Head of caudate nucleus (tissue), 42 donors: Measurements from ENCODE around the gene LYST.
A peak's percentile ranks its signal among the peaks of the same experiment; 100 is the strongest.
"Not testable (repeated sequence)": the region's sequence is repeated elsewhere in the genome, so short reads cannot be mapped to it uniquely, and the experiment has no call there.

ENCODE experiments used
- DNase-seq, 42 donors: peaks; one replicate each; pipeline versions ENCODE4 v3.0.0 to v3.0.0-alpha.2; 2020 to 2021; ENCODE audit warnings: mixed read lengths in 7 of 42
- intact Hi-C: fragments of 100-400 bp; cut with DNase I; formaldehyde crosslinking; loops from one replicate; pipeline ENCODE4 v1.15.0; 2022

The LYST gene

DNA sequence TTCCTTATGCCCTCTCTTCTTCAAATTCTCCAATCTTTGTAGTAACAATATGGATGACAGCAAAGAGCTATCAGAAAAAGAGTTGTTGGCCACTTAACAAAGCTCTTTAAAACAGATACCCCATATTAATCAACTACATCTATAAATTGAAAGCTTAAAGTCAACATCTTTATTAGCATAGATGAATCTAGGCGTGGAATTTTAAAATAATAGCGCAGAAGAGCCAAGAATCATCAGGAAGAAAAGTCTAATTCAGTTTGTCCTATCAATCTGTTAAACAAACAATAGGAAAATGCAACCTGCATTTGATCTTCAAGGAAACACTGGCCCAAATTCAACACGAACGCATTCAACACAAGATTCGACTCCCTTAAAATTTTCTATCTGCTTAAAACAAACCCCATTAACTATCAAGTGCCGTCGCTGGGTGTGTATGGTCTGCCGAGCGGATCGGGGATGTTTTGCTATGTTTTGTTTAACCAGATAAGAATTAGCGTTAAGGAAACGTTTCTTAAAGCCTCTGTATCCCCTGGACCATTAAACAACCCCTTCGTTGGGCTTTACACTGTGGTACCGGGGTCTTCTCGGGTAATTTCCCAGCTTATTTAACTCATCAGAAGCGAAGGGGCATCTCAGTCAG lies 1.0 kb downstream of the LYST start:
- peak in 4 of 42 donors; percentile 6 to 35 (median 21) for DNase-seq
- intact Hi-C loops = loop anchor here (5.0 kb wide), 1 partner anchor 107 kb away; no protein-coding TSS in a partner anchor

GRCh38 chr1:235864931-235865525 lies 1.7 kb downstream of the LYST start:
- DNase-seq = no peak
- intact Hi-C loops = loop anchor here (5.0 kb wide), 1 partner anchor 107 kb away; no protein-coding TSS in a partner anchor

- intact Hi-C loops = no loop called here
- DNase-seq = no peak
These were observed 2.2 kb downstream of the LYST start for GRCh38 chr1:235864469-235864868.

- intact Hi-C loops = no loop called here
These were observed 3.0 kb downstream of the LYST start for GRCh38 chr1:235863699-235864093.

DNA sequence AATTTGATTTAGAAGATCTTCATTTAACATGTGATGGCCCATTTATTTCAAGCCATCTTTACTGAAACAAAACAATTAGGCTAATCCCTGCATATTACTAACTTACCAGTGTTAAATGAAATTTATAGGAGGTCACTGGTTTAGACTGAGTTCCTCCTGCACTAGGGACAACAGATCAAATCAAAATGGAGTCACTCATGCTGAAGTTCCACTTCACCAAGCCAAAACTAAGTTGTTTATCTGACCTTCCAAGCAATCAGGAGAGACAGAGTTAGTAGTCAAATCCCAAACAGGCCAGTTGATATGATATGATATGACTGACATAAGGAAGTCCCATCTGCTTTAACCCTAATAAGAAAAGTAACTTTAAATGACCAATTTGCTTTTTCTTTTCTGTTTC lies 4.8 kb downstream of the LYST start:
- no peak for DNase-seq
- intact Hi-C loops = no loop called here

More at GRCh38 chr1:235863699-235864093, 3.0 kb downstream of the LYST start:
- DNase-seq = no peak

- DNase-seq = no peak
- intact Hi-C loops = no loop called here
These were observed 5.9 kb downstream of the LYST start for GRCh38 chr1:235860829-235861228.

GRCh38 chr1:235859789-235860188 lies 6.9 kb downstream of the LYST start:
- intact Hi-C loops = no loop called here
- no peak for DNase-seq

- intact Hi-C loops = no loop called here
- no peak for DNase-seq
These were observed 7.9 kb downstream of the LYST start for GRCh38 chr1:235858766-235859165.

DNA sequence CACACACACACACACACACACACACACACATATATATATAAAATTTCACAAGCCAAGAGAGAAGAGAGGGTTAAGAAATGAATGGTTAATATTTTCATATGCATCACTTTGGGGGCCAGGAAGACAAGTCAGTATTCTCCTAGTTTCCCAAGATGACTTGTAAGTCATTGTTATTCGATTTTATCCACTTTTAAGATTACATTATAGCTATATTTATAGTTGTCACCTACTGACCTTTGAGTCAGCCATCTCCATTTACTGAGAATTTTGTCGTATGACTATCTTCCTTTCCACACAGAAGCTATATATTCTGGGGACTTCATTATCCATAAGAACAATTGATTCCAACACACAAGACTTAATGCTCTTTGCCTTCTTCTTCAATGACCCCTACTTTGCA lies 8.9 kb downstream of the LYST start:
- intact Hi-C loops = no loop called here
- DNase-seq = no peak

DNA sequence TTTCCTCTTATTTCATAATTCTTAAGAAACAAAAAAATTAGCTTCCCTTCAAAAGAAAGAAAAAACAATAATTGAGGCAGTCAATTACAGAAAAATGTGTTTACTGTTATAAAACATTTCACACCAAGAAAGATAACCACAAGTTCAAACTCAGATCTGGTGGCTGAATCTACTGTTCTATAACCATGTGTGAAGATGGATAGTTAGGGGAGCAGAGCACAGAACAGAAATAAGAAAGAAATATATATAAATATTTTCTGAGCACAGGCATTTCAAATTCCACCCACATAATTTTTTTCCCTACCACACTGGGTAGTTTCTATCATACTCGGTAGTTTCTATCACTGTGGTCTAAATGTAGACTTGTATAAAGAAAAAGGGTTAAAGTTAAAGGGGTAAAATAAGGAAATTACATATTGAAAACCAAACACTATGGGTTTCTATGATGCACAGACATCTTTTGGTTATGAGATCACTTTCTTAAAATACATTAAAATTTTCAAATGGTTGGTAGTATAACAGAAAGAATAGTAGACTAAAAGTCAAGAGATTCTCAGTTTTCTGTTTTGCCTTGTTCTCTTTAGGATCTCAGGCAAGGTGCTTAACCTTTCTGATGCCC lies 10.8 kb downstream of the LYST start:
- intact Hi-C loops = no loop called here
- DNase-seq = no peak

GRCh38 chr1:235854347-235854746 lies 12.4 kb downstream of the LYST start:
- DNase-seq = no peak
- intact Hi-C loops = no loop called here

GRCh38 chr1:235853653-235854052 lies 13.1 kb downstream of the LYST start:
- no peak for DNase-seq
- intact Hi-C loops = no loop called here

DNA sequence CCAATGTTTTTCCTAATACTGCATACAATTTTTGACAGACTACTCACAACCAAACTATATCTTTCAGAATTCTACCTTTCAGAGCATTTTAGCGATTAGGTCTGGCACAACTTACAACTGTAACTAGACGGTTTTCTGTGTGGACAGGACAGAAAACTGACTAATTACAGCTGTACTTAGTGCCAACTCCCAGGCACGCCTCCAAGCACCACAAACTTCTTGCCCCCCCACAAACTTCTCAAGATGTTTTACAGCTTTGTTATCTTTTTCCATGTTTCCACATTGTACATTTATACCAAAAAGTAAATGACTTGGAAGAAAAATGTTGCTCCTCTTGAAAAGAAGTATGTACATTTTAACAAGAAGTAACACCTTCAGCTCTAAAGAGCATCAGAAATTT lies 13.8 kb downstream of the LYST start:
- no peak for DNase-seq
- intact Hi-C loops = no loop called here

- intact Hi-C loops = no loop called here
These were observed 14.8 kb downstream of the LYST start for GRCh38 chr1:235851939-235852338.

DNA sequence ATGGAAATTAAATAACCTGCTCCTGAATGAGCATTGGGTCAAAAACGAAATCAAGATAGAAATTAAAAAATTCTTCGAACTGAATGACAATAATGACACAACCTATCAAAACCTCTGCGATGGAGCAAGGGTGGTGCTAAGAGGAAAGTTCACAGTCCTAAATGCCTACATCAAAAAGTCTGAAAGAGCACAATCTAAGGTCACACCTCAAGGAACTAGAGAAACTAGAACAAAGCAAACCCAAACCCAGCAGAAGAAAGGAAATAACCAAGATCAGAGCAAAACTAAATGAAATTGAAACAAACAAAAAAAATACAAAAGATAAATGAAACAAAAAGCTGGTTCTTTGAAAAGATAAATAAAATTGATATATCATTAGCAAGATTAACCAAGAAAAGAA lies 18.5 kb downstream of the LYST start:
- intact Hi-C loops, DNase-seq: not testable (repeated sequence)

More at GRCh38 chr1:235851939-235852338, 14.8 kb downstream of the LYST start:
- no peak for DNase-seq

DNA sequence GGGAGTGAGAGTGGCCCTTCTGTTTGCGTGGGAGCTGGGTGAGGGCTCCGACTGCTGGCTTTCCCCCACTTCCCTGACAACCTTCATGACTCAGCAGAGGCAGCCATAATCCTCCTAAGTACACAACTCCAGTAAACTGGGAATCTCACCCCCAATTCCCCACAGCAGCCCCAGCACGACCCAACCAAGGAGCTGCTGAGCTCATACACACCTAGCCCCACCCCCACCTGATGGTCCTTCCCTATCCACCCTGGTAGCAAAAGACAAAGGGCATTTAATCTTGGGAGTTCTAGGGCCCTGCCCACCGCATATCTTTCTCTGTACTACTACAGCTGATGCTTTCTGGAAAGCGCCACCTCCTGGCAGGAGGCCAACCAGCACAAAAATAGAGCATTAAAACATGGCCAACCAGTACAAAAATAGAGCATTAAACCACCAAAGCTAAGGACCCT lies 21.0 kb downstream of the LYST start:
- DNase-seq, intact Hi-C loops: not testable (repeated sequence)

DNA sequence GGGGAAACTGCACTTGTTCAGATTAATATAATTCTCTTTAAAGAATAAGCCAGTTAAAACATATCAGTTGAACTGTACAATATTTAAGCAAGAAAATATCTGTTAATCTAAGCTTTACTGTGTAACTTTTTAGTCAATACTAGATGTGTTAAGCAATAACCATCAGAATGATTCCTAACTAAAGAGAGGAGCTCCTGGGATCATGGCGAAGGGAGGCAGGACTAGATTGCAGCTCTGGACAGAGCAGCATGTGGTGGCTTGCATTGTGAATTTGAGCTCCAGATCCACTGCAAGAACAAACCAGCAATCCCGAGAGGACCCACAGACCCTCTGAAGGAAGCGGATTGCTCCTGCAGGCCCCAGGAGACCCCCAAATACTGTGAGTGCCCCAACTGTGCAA lies 21.9 kb downstream of the LYST start:
- intact Hi-C loops = no loop called here
- DNase-seq = no peak

DNA sequence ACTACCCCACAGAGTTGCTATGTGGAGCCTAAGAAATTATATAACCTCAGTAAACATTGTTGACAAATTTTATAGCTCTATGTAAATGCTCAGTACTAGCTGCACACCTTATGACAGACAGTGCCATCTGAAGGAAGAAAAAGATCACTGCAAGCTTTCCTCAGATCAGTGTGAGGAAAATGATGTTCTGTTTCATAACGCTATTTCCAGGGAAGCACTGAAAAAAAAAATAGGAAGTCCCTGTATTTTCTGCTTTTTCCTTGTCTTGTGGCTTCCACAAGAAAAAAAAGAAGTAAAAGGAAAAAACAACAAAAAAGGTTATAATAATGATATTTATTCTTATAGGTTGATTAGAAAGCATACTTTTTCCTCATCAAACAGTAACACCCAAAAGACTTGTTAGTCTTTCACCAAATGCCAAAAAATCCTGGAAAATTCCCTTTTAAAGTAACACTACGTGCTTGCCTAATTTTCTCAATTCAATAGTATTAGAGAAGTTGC lies 23.2 kb downstream of the LYST start:
- intact Hi-C loops = no loop called here
- peak in 2 of 42 donors; percentile 32 to 44 for DNase-seq

DNA sequence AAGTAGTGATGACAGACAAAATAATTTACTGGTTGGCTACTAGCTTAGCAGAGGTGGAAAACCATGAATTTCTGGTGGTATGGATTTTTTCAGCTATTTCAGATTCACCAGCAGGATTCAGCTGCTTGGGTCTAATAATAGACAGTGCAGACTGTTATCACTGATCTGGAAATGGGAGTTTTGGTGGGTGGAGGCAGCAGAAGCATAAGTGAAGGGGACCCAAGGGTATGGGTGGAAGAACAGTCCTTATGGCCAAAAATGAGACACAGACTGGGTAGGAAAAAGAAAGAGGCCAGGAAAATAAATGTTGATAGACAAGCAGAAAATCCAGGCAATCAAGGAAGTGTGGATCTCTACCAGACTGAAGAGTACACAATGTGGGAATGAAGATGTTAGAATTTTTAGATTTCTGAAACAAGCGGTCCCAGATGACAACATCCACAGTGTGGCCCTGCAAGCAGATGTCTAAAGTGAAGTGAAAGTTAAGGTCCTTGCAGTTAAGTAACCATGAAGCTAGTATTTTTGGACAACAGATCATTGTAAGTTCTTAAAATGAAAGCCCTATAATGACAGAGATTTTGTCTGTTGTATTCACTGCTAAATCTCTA lies 24.7 kb downstream of the LYST start:
- DNase-seq = no peak
- intact Hi-C loops = no loop called here

DNA sequence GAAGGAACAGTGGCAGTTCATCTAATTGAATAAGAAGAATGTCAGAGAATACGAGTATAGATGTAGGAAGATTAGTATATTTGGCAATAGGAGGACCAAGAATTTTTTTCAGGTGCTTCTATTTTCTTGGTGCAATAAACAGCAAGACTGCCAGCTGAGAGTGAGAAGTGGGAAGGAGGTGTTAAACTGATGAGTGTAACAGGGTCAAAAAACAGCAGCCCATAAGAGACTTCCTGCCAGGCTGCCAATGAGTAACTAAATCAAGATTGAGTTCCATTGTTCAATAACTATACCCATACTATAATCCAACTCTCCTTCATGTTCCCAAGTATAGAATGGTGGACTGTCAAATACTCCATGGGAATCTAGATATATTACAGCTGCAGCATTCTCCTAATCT lies 28.7 kb downstream of the LYST start:
- intact Hi-C loops = no loop called here
- DNase-seq = no peak
